ENCODE measurements around the gene PALM.

DNA sequence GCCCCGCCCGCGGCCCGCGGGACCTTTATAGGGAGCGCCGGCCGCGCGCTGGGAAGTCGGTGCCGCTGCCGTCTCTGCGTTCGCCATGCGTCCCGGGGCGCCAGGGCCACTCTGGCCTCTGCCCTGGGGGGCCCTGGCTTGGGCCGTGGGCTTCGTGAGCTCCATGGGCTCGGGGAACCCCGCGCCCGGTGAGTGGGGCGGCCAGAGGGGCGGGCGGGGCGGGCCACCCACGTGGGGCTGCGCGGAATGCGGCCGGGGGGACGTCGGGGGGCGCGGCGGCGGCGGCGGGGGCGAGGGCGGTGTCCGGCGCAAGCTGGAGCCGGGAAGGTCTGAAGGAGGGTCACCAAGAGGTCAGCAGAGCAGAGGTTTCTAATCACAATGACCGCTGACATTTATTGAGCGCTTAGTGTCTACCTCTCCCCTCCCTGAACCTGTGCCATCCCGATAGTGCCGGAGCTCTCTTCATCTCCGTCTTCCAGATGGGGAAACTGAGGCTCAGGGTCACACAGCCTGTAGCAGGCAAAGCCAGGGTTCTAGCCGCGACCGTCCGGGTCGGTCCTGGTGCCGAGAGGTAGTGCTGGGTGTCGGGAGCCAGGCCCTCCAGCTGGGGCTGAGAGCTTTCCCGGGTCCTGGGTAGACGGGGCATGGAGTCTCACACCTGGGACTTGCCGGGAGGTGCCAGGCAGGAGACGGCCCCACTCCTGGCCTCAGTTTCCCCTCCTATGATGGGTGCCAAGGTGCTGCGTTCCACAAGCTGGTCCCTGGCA is 32.2 kb upstream of the PALM start, which contains the start of gene FSTL3:
- TF ChIP-seq, protein P1, sequence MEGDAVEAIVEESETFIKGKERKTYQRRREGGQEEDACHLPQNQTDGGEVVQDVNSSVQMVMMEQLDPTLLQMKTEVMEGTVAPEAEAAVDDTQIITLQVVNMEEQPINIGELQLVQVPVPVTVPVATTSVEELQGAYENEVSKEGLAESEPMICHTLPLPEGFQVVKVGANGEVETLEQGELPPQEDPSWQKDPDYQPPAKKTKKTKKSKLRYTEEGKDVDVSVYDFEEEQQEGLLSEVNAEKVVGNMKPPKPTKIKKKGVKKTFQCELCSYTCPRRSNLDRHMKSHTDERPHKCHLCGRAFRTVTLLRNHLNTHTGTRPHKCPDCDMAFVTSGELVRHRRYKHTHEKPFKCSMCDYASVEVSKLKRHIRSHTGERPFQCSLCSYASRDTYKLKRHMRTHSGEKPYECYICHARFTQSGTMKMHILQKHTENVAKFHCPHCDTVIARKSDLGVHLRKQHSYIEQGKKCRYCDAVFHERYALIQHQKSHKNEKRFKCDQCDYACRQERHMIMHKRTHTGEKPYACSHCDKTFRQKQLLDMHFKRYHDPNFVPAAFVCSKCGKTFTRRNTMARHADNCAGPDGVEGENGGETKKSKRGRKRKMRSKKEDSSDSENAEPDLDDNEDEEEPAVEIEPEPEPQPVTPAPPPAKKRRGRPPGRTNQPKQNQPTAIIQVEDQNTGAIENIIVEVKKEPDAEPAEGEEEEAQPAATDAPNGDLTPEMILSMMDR (IDR thresholded peaks at IDR 0.05 in 4 of 5, conservative IDR thresholded peaks at IDR 0.05 in 1 of 5), result no peak
- peak in 1 of 2 donors; percentile 36 for TF ChIP-seq POLR2A (IDR thresholded peaks at IDR 0.05)

Data from gastrocnemius medialis (tissue), 4 donors.